HG02623 (cell line): ENCODE measurements around the gene MAP4K1.

Experiments used
- ATAC-seq: cut with Tn5 transposase; IDR thresholded peaks from one replicate; pipeline ENCODE4 v1.9.1; 2021; ENCODE audit warnings: moderate library complexity; ENCODE audit not compliant: unreplicated experiment

Gene MAP4K1

GRCh38 chr19:38617764-38618589 lies at the start of gene MAP4K1:
TSS of gene MAP4K1 (minus strand) at chr19:38617953. CDS start at chr19:38617895, 58 bp downstream.
- ATAC-seq: peak; percentile 43

- no peak for ATAC-seq
Observed at GRCh38 chr19:38666663-38667511, 49.1 kb upstream of the MAP4K1 start.

- no peak for ATAC-seq
Observed at GRCh38 chr19:38665950-38666662, 48.4 kb upstream of the MAP4K1 start.

GRCh38 chr19:38665219-38665931 lies 47.6 kb upstream of the MAP4K1 start:
- no peak for ATAC-seq

GRCh38 chr19:38664503-38665211 lies 46.9 kb upstream of the MAP4K1 start:
- no peak for ATAC-seq

GRCh38 chr19:38663957-38664502 lies 46.3 kb upstream of the MAP4K1 start:
- no peak for ATAC-seq

- ATAC-seq: no peak
Observed at GRCh38 chr19:38663156-38663651, 45.5 kb upstream of the MAP4K1 start.

- no peak for ATAC-seq
Observed at GRCh38 chr19:38662537-38663155, 44.9 kb upstream of the MAP4K1 start.

- ATAC-seq: no peak
Observed at GRCh38 chr19:38661996-38662395, 44.2 kb upstream of the MAP4K1 start.

GRCh38 chr19:38661136-38661535 lies 43.4 kb upstream of the MAP4K1 start:
- ATAC-seq: no peak

- ATAC-seq: no peak
Observed at GRCh38 chr19:38660724-38661123, 43.0 kb upstream of the MAP4K1 start.

- no peak for ATAC-seq
Observed at GRCh38 chr19:38658462-38659306, 40.9 kb upstream of the MAP4K1 start.

- ATAC-seq: no peak
Observed at GRCh38 chr19:38657633-38658222, 40.0 kb upstream of the MAP4K1 start.

- ATAC-seq: no peak
Observed at GRCh38 chr19:38656171-38656981, 38.6 kb upstream of the MAP4K1 start.

- no peak for ATAC-seq
Observed at GRCh38 chr19:38655148-38655824, 37.5 kb upstream of the MAP4K1 start.

GRCh38 chr19:38654628-38655055 lies 36.9 kb upstream of the MAP4K1 start:
- ATAC-seq: no peak
